HL-60 (cell line): ENCODE measurements around the gene TMEM208.

ENCODE experiments used
- DNase-seq, 2 experiments: peaks; one replicate each; pipeline ENCODE4 v3.0.0-alpha.2; 2010 to 2020; ENCODE audit warnings: low read depth in 1 of 2, low spot score in 1 of 2
- H3K27ac ChIP-seq: fragments of 250-450 bp; sonication (Bioruptor Pico); replicated peaks from 2 replicates; pipeline ENCODE4 v1.5.1; 2020; ENCODE audit warnings: mild to moderate bottlenecking, moderate library complexity
- H3K27me3 ChIP-seq: fragments of 250-450 bp; sonication (Bioruptor Pico); 2 replicates; pipeline ENCODE4 v1.5.1; 2021; ENCODE audit warnings: mild to moderate bottlenecking, moderate library complexity; ENCODE audit not compliant: insufficient read depth, poor library complexity, severe bottlenecking
- H3K4me3 ChIP-seq: replicated peaks from 2 replicates; pipeline ENCODE4 v1.5.1; 2011; ENCODE audit warnings: mild to moderate bottlenecking, control low read depth, low read length; ENCODE audit not compliant: insufficient read depth
- CTCF ChIP-seq: IDR thresholded peaks from one replicate; pipeline ENCODE4 v1.5.1; 2011; ENCODE audit warnings: low read length, control low read depth, inconsistent platforms; ENCODE audit not compliant: insufficient read depth
- GABPA ChIP-seq: IDR thresholded peaks from 2 replicates; pipeline ENCODE4 v1.6.1; 2012; ENCODE audit warnings: low read depth
- POLR2AphosphoS5 ChIP-seq: IDR thresholded peaks from 2 replicates; pipeline ENCODE4 v1.6.1; 2012; ENCODE audit warnings: low read depth
- REST ChIP-seq: IDR thresholded peaks from 2 replicates; pipeline ENCODE4 v1.6.1; 2012; ENCODE audit warnings: low read depth; ENCODE audit not compliant: insufficient replicate concordance
- SPI1 ChIP-seq: IDR thresholded peaks from 2 replicates; pipeline ENCODE4 v1.6.1; 2012; ENCODE audit warnings: low read depth, mild to moderate bottlenecking, borderline replicate concordance

TMEM208 gene

GRCh38 chr16:67252609-67253497, 25.9 kb downstream of the TMEM208 start:
- Histone ChIP-seq H3K27me3 (peaks cover 21% of the 10 kb centered on the region), H3K4me3 (no peak overlapping the region), H3K27ac (no peak overlapping the region)
- no peak for TF ChIP-seq POLR2AphosphoS5
- no peak for TF ChIP-seq CTCF
- no peak for TF ChIP-seq SPI1
- no peak for TF ChIP-seq REST
- TF ChIP-seq GABPA: no peak
- DNase-seq: no peak

- no peak overlapping the region for H3K27ac ChIP-seq
- no peak overlapping the region for H3K4me3 ChIP-seq
- peaks cover 4% of the 10 kb centered on the region for H3K27me3 ChIP-seq
- no peak for DNase-seq
- TF ChIP-seq GABPA: no peak
- TF ChIP-seq REST: no peak
- no peak for TF ChIP-seq CTCF
- no peak for TF ChIP-seq POLR2AphosphoS5
Observed at GRCh38 chr16:67254801-67255552, 28.0 kb downstream of the TMEM208 start.

GRCh38 chr16:67255553-67256221, 28.8 kb downstream of the TMEM208 start:
- Histone ChIP-seq H3K4me3 (no peak overlapping the region), H3K27ac (no peak overlapping the region), H3K27me3 (peaks cover under 1% of the 10 kb centered on the region)
- TF ChIP-seq REST (no peak), CTCF (no peak), GABPA (no peak), SPI1 (no peak), POLR2AphosphoS5 (no peak)
- no peak for DNase-seq
